ENCODE results near the gene ZNF346.

Gene ZNF346

GRCh38 chr5:177097016-177097985 lies 74.8 kb downstream of the ZNF346 start:
- no peak for TF ChIP-seq CTCF (IDR thresholded peaks at IDR 0.05; ENCODE audit: control insufficient read depth, extremely low read depth, insufficient read depth)
- DNase-seq (ENCODE audit: low read depth), result no peak
- H3K4me3 ChIP-seq (ENCODE audit: low read depth, low read length), result no peak overlapping the region

GRCh38 chr5:177098120-177098469 lies 75.6 kb downstream of the ZNF346 start:
- no peak for TF ChIP-seq CTCF (IDR thresholded peaks at IDR 0.05; ENCODE audit: control insufficient read depth, extremely low read depth, insufficient read depth)
- no peak for DNase-seq (ENCODE audit: low read depth)
- H3K4me3 ChIP-seq (ENCODE audit: low read depth, low read length), result no peak overlapping the region

- TF ChIP-seq CTCF (IDR thresholded peaks at IDR 0.05; ENCODE audit: control insufficient read depth, extremely low read depth, insufficient read depth), result no peak
These were observed 76.1 kb downstream of the ZNF346 start for GRCh38 chr5:177098470-177099141.

GRCh38 chr5:177099422-177100093 lies 77.1 kb downstream of the ZNF346 start:
- H3K4me3 ChIP-seq (ENCODE audit: low read depth, low read length), result no peak overlapping the region
- DNase-seq (ENCODE audit: low read depth), result no peak
- no peak for TF ChIP-seq CTCF (IDR thresholded peaks at IDR 0.05; ENCODE audit: control insufficient read depth, extremely low read depth, insufficient read depth)

More at GRCh38 chr5:177098470-177099141, 76.1 kb downstream of the ZNF346 start:
- DNase-seq (ENCODE audit: low read depth), result no peak
- no peak overlapping the region for H3K4me3 ChIP-seq (ENCODE audit: low read depth, low read length)

GRCh38 chr5:177100714-177101121 lies 78.2 kb downstream of the ZNF346 start:
- TF ChIP-seq CTCF (IDR thresholded peaks at IDR 0.05; ENCODE audit: control insufficient read depth, extremely low read depth, insufficient read depth), result no peak
- no peak for DNase-seq (ENCODE audit: low read depth)
- no peak overlapping the region for H3K4me3 ChIP-seq (ENCODE audit: low read depth, low read length)

- H3K4me3 ChIP-seq (ENCODE audit: low read depth, low read length), result no peak overlapping the region
- no peak for TF ChIP-seq CTCF (IDR thresholded peaks at IDR 0.05; ENCODE audit: control insufficient read depth, extremely low read depth, insufficient read depth)
- no peak for DNase-seq (ENCODE audit: low read depth)
These were observed 81.2 kb downstream of the ZNF346 start for GRCh38 chr5:177103523-177104253.

Measured in LNCaP clone FGC (cell line).